BE2C (cell line): Measurements from ENCODE around the gene PDS5B.

Source experiments
- DNase-seq: peaks from one replicate; pipeline ENCODE4 v3.0.0-alpha.2; 2020
- H3K27me3 ChIP-seq: fragments of 250-450 bp; sonication (Bioruptor Pico); 2 replicates; pipeline ENCODE4 v1.5.1; 2020; ENCODE audit warnings: mild to moderate bottlenecking
- H3K36me3 ChIP-seq: fragments of 250-450 bp; sonication (Bioruptor Pico); 2 replicates; pipeline ENCODE4 v1.5.1; 2020; ENCODE audit warnings: mild to moderate bottlenecking
- H3K4me1 ChIP-seq: fragments of 250-450 bp; sonication (Bioruptor Pico); 2 replicates; pipeline ENCODE4 v1.5.1; 2020
- H3K4me3 ChIP-seq: 2 replicates; pipeline ENCODE4 v1.5.1; 2011; ENCODE audit warnings: low read depth, low read length
- H3K9me3 ChIP-seq: fragments of 250-450 bp; sonication (Bioruptor Pico); 2 replicates; pipeline ENCODE4 v1.5.1; 2020
- CTCF ChIP-seq: IDR thresholded peaks from 2 replicates; pipeline ENCODE4 v1.5.1; 2012; ENCODE audit warnings: mild to moderate bottlenecking, low read depth, low read length

Gene PDS5B

GRCh38 chr13:32592082-32592481 lies 5.8 kb downstream of the PDS5B start:
- Histone ChIP-seq H3K4me1 (no peaks in the 10 kb centered on the region), H3K27me3 (no peaks in the 10 kb centered on the region), H3K9me3 (no peaks in the 10 kb centered on the region), H3K36me3 (peaks cover 3% of the 10 kb centered on the region; the same call in 1 of the 2 replicates), H3K4me3 (no peak overlapping the region)
- DNase-seq: no peak
- no peak for TF ChIP-seq CTCF

GRCh38 chr13:32594157-32594738 lies 8.0 kb downstream of the PDS5B start:
- TF ChIP-seq CTCF: no peak
- no peaks in the 10 kb centered on the region for H3K9me3 ChIP-seq
- 0 out of 2 replicates have a peak, but pooled peaks cover 3% of the 10 kb centered on the region for H3K36me3 ChIP-seq
- no peak for DNase-seq
- no peak overlapping the region for H3K4me3 ChIP-seq
- no peaks in the 10 kb centered on the region for H3K4me1 ChIP-seq
- no peaks in the 10 kb centered on the region for H3K27me3 ChIP-seq

GRCh38 chr13:32595306-32595705 lies 9.1 kb downstream of the PDS5B start:
- TF ChIP-seq CTCF: no peak
- Histone ChIP-seq H3K4me1 (no peaks in the 10 kb centered on the region), H3K9me3 (no peaks in the 10 kb centered on the region), H3K4me3 (no peak overlapping the region), H3K27me3 (no peaks in the 10 kb centered on the region), H3K36me3 (0 out of 2 replicates have a peak, but pooled peaks cover 3% of the 10 kb centered on the region)
- DNase-seq: no peak

GRCh38 chr13:32600890-32601289 lies 14.6 kb downstream of the PDS5B start:
- Histone ChIP-seq H3K4me3 (no peak overlapping the region), H3K27me3 (no peaks in the 10 kb centered on the region), H3K4me1 (no peaks in the 10 kb centered on the region), H3K9me3 (no peaks in the 10 kb centered on the region), H3K36me3 (0 out of 2 replicates have a peak, but pooled peaks cover 3% of the 10 kb centered on the region)
- TF ChIP-seq CTCF: no peak
- DNase-seq: no peak

- no peaks in the 10 kb centered on the region; the same call in 1 of the 2 replicates for H3K9me3 ChIP-seq
- DNase-seq: no peak
These were observed 23.2 kb downstream of the PDS5B start for GRCh38 chr13:32609428-32609827.

More at GRCh38 chr13:32609428-32609827, 23.2 kb downstream of the PDS5B start:
- Histone ChIP-seq H3K36me3 (no peaks in the 10 kb centered on the region), H3K4me1 (no peaks in the 10 kb centered on the region), H3K4me3 (no peak overlapping the region), H3K27me3 (no peaks in the 10 kb centered on the region)
- TF ChIP-seq CTCF: no peak
